Measurements from ENCODE around the gene NUB1.

GRCh38 chr7:151304856-151305255, 36.8 kb upstream of the NUB1 start:
- no peak for TF ChIP-seq POLR2A (IDR thresholded peaks at IDR 0.05)
- TF ChIP-seq CTCF (IDR thresholded peaks at IDR 0.05), result no peak
